Measurements from ENCODE around the gene DNASE1L2. TPM values are rescaled to one million over a fixed set of nuclear protein-coding genes. Genes with fewer than 3 reads are reported as not detected.
A peak's percentile ranks its signal among the peaks of the same experiment; 100 is the strongest.
"Not testable (repeated sequence)": the region's sequence is repeated elsewhere in the genome, so short reads cannot be mapped to it uniquely, and the experiment has no call there.

Gene DNASE1L2
- total RNA-seq, 1 experiment from 2014 or later: 0.27 TPM

DNA sequence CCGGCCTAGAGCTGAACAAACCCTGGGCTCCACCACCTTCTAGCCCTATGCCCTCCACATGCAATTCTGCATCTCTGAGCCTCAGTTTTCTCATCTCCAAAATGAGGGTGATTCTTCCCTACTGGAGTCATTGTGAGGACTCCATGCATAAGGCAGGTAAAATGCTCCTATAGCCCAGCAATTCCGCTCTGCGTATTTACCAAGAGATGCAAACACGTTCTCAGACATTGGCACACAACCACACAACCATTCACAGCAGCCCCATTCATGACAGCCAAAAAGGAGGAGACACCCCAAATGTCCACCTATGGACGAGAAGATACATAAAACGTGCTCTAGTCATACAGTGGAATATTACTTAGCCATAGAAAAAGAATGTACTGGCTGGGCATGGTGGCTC lies 35.9 kb upstream of the DNASE1L2 start:
- POLR2A ChIA-PET: no interaction called here
- H3K4me3 Mint-ChIP-seq (ENCODE audit: unreplicated experiment): no peak overlapping the region
- peaks cover 7% of the 10 kb centered on the region for H3K4me1 Mint-ChIP-seq (ENCODE audit: low read depth, unreplicated experiment)
- H3K36me3 Mint-ChIP-seq (ENCODE audit: insufficient read depth, unreplicated experiment): peaks cover 15% of the 10 kb centered on the region
- H3K4me3 ChIP-seq (ENCODE audit: low read depth, low read length): no peak overlapping the region
- H3K27ac Mint-ChIP-seq (ENCODE audit: unreplicated experiment): no peak overlapping the region
- TF ChIP-seq CTCF (IDR thresholded peaks at IDR 0.05; ENCODE audit: insufficient read depth in 1 of 2, low read depth in 1 of 2, low read length in 1 of 2, severe bottlenecking in 1 of 2, unreplicated experiment in 1 of 2): no peak
- H3K27me3 ChIP-seq (replicated peaks; ENCODE audit: control insufficient read depth, insufficient read depth, low read length): no peaks in the 10 kb centered on the region
- no peaks in the 10 kb centered on the region for H3K36me3 ChIP-seq (ENCODE audit: control insufficient read depth, insufficient read depth, low read length)
- no peaks in the 10 kb centered on the region for H3K9me3 ChIP-seq
- CTCF ChIA-PET: no interaction called here
- H3K4me1 ChIP-seq: peaks cover 4% of the 10 kb centered on the region
- no peak for DNase-seq
- intact Hi-C loops (cut with micrococcal nuclease; ENCODE audit: unreplicated experiment): no loop called here
- H3K9me3 Mint-ChIP-seq (ENCODE audit: unreplicated experiment): no peaks in the 10 kb centered on the region
- BruUV-seq (replicated peaks): no TSS peak
- H3K27me3 Mint-ChIP-seq (ENCODE audit: insufficient read depth, unreplicated experiment): no peaks in the 10 kb centered on the region

DNA sequence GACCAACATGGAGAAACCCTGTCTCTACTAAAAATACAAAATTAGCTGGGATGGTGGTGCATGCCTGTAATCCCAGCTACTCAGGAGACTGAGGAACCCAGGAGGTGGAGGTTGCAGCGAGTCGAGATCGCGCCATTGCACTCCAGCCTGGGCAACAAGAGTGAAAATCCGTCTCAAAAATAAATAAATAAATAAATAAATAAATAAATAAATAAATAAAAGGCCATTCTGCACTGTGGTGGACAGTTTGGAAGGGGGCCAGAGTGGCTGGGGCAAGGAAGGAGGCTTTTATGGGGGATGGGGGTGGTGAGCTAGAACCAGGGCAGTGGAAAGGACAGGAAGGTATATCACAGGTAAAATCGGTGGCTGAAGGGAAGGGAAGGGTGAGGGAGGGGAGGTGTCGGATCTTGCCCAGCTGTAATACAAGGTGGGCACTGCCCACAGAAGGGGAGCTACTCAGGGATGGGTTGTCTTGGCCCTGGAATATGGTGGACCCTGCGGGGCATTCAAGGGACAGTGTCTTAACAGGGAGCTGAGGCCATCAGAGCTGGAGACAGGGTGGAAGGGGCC lies 33.0 kb upstream of the DNASE1L2 start:
- H3K9me3 Mint-ChIP-seq (ENCODE audit: unreplicated experiment); H3K27me3 ChIP-seq (replicated peaks; ENCODE audit: control insufficient read depth, insufficient read depth, low read length); BruUV-seq (replicated peaks); H3K27ac Mint-ChIP-seq (ENCODE audit: unreplicated experiment); DNase-seq; CTCF ChIA-PET; intact Hi-C loops (cut with micrococcal nuclease; ENCODE audit: unreplicated experiment); H3K4me1 ChIP-seq; H3K9me3 ChIP-seq; H3K27me3 Mint-ChIP-seq (ENCODE audit: insufficient read depth, unreplicated experiment); H3K36me3 ChIP-seq (ENCODE audit: control insufficient read depth, insufficient read depth, low read length); H3K4me3 ChIP-seq (ENCODE audit: low read depth, low read length): not testable (repeated sequence)
- POLR2A ChIA-PET: interaction anchor here (0.7 kb wide), 1 partner anchor 238 kb away, joined by 3 read pairs; the partner anchor contains the start of gene RPS2
- peak overlapping the region; percentile 61 for H3K4me3 Mint-ChIP-seq (ENCODE audit: unreplicated experiment)
- H3K36me3 Mint-ChIP-seq (ENCODE audit: insufficient read depth, unreplicated experiment): peaks cover 31% of the 10 kb centered on the region
- peaks cover 14% of the 10 kb centered on the region for H3K4me1 Mint-ChIP-seq (ENCODE audit: low read depth, unreplicated experiment)

- Mint-ChIP-seq H3K36me3 (ENCODE audit: insufficient read depth, unreplicated experiment) (peaks cover 44% of the 10 kb centered on the region), H3K4me3 (ENCODE audit: unreplicated experiment) (peak overlapping the region; percentile 72), H3K27ac (ENCODE audit: unreplicated experiment) (peak overlapping the region; percentile 1), H3K27me3 (ENCODE audit: insufficient read depth, unreplicated experiment) (no peaks in the 10 kb centered on the region), H3K9me3 (ENCODE audit: unreplicated experiment) (no peaks in the 10 kb centered on the region), H3K4me1 (ENCODE audit: low read depth, unreplicated experiment) (peaks cover 14% of the 10 kb centered on the region)
- POLR2A ChIA-PET: interaction anchor here (0.6 kb wide), 1 partner anchor 10 kb away, joined by 4 read pairs; the partner anchor contains the start of gene PGP
- no peaks in the 10 kb centered on the region for H3K27me3 ChIP-seq (replicated peaks; ENCODE audit: control insufficient read depth, insufficient read depth, low read length)
- CTCF ChIA-PET: no interaction called here
- H3K9me3 ChIP-seq: no peaks in the 10 kb centered on the region
- H3K36me3 ChIP-seq (ENCODE audit: control insufficient read depth, insufficient read depth, low read length): peaks cover 3% of the 10 kb centered on the region
- H3K4me1 ChIP-seq: no peaks in the 10 kb centered on the region; the same call in 1 of the 2 replicates
- intact Hi-C loops (cut with micrococcal nuclease; ENCODE audit: unreplicated experiment): no loop called here
- no peak for TF ChIP-seq CTCF (IDR thresholded peaks at IDR 0.05; ENCODE audit: insufficient read depth in 1 of 2, low read depth in 1 of 2, low read length in 1 of 2, severe bottlenecking in 1 of 2, unreplicated experiment in 1 of 2)
- DNase-seq: no peak
- TSS peak; percentile 57 for BruUV-seq (replicated peaks)
- H3K4me3 ChIP-seq (ENCODE audit: low read depth, low read length): peak overlapping the region; percentile 90
These were observed 31.7 kb upstream of the DNASE1L2 start for GRCh38 chr16:2204416-2205103.
